Large intestine (tissue), 3 donors: Measurements from ENCODE around the gene CCDC85B. TPM values are rescaled to one million over a fixed set of nuclear protein-coding genes. Genes with fewer than 3 reads are reported as not detected.

Experiments used
- DNase-seq, 2 donors: peaks; one replicate each; pipeline versions ENCODE4 v3.0.0 to v3.0.0-alpha.2; 2013
- H3K27ac ChIP-seq: one replicate; pipeline ENCODE4 v1.5.1; 2013; ENCODE audit warnings: low read length
- H3K27me3 ChIP-seq: 2 replicates; pipeline ENCODE4 v1.6.1; 2013; ENCODE audit warnings: low read length; ENCODE audit not compliant: control insufficient read depth, insufficient read depth
- H3K36me3 ChIP-seq: 2 replicates; pipeline ENCODE4 v1.6.1; 2013; ENCODE audit warnings: low read length; ENCODE audit not compliant: control insufficient read depth, insufficient read depth
- H3K4me1 ChIP-seq: one replicate; pipeline ENCODE4 v1.6.1; 2013; ENCODE audit warnings: low read length; ENCODE audit not compliant: control insufficient read depth, insufficient read depth
- H3K4me3 ChIP-seq: one replicate; pipeline ENCODE4 v1.5.1; 2013; ENCODE audit warnings: low read length
- H3K9me3 ChIP-seq: one replicate; pipeline ENCODE4 v1.6.1; 2013; ENCODE audit warnings: mild to moderate bottlenecking, low read depth, low read length, moderate library complexity; ENCODE audit not compliant: control insufficient read depth
- WGBS: methylation state at CpG from one replicate; pipeline ENCODE4 v1.1.5; 2013; ENCODE audit warnings: low lambda C conversion rate; ENCODE audit not compliant: insufficient coverage; 5-methylcytosine and 5-hydroxymethylcytosine counted together
- polyA plus RNA-seq: library from polyadenylated mRNA; unstranded; fragments of 120-200 nt; gene quantifications from one replicate; pipeline ENCODE4 v1.2.1, GENCODE V29; 2013

CCDC85B gene
- polyA plus RNA-seq, 1 donor = 10.9 TPM

DNA sequence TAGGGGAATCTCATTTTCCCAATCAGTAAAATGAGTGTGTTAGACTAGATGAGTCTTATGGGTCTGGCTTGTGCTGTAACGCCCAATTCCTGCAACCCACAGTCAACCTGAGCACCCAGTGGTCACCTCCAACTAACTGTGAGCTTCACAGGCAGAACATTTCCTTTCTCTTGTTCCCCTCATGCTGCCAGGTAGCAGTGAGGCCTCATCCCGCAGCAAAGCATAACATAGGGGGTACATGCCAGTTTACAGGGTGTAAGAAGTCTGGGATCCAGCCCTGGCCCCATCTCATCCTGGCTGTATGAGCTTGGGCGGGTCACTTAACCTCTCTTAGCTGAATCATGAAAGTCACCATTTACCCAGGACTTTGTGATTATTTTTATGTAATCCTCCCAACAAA is 21.6 kb upstream of the CCDC85B start:
- Histone ChIP-seq H3K9me3 (no peaks in the 10 kb centered on the region), H3K4me1 (peaks cover 13% of the 10 kb centered on the region), H3K27me3 (peaks cover 10% of the 10 kb centered on the region), H3K4me3 (no peak overlapping the region), H3K36me3 (peaks cover 45% of the 10 kb centered on the region), H3K27ac (no peak overlapping the region)
- no peak for DNase-seq
- no CpG with 5 or more reads among the region's 3 CpGs for WGBS

DNA sequence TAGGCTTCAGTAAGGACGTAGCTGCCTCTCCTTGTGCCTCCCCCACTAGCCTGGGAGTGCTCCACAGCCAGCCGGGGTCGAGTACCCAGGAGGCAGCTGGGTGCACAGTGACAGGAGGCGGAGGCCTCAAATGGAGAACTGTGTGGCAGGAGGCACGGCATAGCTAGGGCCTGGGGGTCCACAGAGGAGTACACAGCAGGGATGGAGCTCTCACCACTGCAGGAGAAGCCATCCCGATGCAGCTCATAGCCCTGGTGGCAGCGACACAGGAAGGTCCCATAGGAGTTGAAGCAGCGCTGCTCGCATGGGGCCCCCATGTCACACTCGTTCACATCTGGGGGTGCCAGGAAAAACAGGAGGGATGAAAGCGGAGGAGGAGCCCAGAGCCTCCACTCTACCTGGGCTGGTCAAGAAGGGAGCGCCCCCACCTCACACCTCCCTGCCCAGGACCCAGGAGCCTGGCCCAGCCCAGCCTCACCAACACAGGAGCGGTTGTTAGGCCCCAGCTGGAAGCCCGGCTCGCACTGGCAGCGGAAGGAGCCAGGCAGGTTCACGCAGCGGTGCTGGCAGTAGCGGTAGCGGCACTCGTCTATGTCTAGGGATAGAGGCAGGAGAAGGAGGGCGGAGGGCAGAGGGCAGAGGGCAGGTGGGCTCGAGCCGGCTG is 20.7 kb upstream of the CCDC85B start:
- Histone ChIP-seq H3K27me3 (peaks cover 10% of the 10 kb centered on the region), H3K4me1 (peaks cover 13% of the 10 kb centered on the region), H3K36me3 (peaks cover 36% of the 10 kb centered on the region), H3K27ac (no peak overlapping the region), H3K4me3 (no peak overlapping the region), H3K9me3 (no peaks in the 10 kb centered on the region)
- DNase-seq = no peak
- 91% methylated on average over 5 of the region's 24 CpGs for WGBS

- Histone ChIP-seq H3K4me3 (no peak overlapping the region), H3K4me1 (peaks cover 13% of the 10 kb centered on the region), H3K36me3 (peaks cover 31% of the 10 kb centered on the region), H3K9me3 (no peaks in the 10 kb centered on the region), H3K27ac (no peak overlapping the region), H3K27me3 (peaks cover 10% of the 10 kb centered on the region)
- DNase-seq = no peak
- WGBS = no CpG with 5 or more reads among the region's 11 CpGs
These were observed 20.2 kb upstream of the CCDC85B start for GRCh38 chr11:65870307-65870658.

- Histone ChIP-seq H3K9me3 (no peaks in the 10 kb centered on the region), H3K36me3 (peaks cover 24% of the 10 kb centered on the region), H3K27me3 (peaks cover 10% of the 10 kb centered on the region), H3K27ac (no peak overlapping the region), H3K4me1 (peaks cover 13% of the 10 kb centered on the region), H3K4me3 (peak overlapping the region; percentile 41)
- no CpG with 5 or more reads among the region's 24 CpGs for WGBS
- no peak for DNase-seq
These were observed 19.5 kb upstream of the CCDC85B start for GRCh38 chr11:65870706-65871681.

DNA sequence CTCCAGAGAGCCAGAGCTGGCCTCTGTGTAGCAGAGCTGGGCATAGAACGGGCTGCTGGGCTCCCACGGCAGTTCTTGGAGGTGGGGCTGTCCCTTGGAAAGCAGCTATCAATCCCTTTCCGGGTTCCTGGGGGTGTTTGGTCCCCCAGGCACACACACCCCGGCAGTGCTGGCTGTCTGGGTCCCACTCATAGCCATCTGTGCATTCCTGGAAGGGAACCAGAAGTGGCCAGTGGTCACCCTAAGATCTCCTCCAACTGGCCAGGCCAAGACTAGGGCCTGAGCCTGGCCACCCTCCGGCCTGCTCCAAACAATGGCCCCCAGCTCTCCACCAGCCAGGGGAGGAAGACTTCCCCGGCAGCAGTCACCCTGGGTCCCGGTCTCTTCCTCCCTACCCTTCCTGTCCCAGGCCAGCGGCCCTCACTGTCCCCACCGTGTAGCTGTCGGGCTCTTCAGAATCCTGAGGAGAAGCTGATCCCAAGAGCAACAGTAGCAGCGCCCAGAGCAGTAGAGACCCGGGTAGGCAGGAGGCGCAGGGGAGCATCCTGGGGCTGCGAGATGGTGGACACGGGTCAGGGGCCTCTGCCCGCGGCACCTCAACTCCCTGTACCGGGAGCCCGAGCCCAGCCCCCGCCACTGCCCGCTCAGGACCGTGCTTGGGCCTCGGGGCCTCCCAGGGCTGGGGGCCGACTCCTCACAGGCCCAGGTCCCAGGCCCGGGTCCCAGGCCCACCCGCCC is 18.5 kb upstream of the CCDC85B start:
- Histone ChIP-seq H3K27ac (peak overlapping the region; percentile 56), H3K27me3 (peaks cover 10% of the 10 kb centered on the region), H3K4me3 (peak overlapping the region; percentile 41), H3K4me1 (peaks cover 13% of the 10 kb centered on the region), H3K36me3 (peaks cover 15% of the 10 kb centered on the region), H3K9me3 (no peaks in the 10 kb centered on the region)
- DNase-seq = no peak
- no CpG with 5 or more reads among the region's 26 CpGs for WGBS

DNA sequence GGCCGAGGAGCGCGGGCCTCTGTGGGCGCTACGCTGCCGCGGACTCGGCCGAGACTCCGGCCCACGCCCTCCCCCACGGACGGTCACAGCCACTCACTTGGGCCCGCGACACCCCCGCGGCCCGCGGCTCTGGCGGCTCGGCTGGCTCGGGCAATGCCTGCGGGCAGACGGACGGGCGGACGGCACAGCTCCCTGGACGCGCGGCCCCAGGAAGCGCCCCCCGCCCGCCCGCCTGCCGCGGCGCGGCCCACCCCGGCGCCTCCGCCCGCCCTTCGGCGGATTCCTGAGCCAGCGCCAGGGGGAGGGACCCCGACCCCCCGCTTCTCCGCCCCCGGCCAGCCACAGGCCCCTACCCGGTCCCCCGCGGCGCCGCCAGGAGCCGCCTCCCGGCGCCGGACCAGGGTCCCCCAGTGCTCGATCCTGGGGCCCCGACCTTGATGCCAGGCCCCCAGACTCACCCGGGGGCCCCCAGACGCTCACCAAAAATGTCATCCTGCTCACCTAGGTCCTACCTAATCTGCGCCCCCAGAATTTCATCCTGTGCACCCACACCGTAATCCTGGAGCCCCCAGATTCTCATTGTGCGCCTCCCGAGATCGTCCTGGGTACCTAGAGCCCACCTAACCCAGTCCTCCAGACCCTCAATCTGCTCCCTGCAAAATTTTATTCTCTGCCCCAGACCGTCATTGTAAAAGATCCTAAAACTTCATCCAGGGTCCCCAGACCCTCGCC is 17.7 kb upstream of the CCDC85B start, which contains the start of gene EFEMP2:
TSS of gene EFEMP2 (minus strand) at position 215 of the 732 bp plus-strand sequence. CDS start 446 bp downstream, outside the sequence.
- Histone ChIP-seq H3K9me3 (no peaks in the 10 kb centered on the region), H3K27me3 (peaks cover 10% of the 10 kb centered on the region), H3K27ac (peak within 1 kb of the TSS; percentile 59), H3K4me1 (peaks cover 13% of the 10 kb centered on the region), H3K36me3 (peaks cover 9% of the 10 kb centered on the region), H3K4me3 (peak within 1 kb of the TSS; percentile 54)
- no CpG with 5 or more reads among the region's 69 CpGs for WGBS
- DNase-seq = peak in 1 of 2 donors; percentile 45

DNA sequence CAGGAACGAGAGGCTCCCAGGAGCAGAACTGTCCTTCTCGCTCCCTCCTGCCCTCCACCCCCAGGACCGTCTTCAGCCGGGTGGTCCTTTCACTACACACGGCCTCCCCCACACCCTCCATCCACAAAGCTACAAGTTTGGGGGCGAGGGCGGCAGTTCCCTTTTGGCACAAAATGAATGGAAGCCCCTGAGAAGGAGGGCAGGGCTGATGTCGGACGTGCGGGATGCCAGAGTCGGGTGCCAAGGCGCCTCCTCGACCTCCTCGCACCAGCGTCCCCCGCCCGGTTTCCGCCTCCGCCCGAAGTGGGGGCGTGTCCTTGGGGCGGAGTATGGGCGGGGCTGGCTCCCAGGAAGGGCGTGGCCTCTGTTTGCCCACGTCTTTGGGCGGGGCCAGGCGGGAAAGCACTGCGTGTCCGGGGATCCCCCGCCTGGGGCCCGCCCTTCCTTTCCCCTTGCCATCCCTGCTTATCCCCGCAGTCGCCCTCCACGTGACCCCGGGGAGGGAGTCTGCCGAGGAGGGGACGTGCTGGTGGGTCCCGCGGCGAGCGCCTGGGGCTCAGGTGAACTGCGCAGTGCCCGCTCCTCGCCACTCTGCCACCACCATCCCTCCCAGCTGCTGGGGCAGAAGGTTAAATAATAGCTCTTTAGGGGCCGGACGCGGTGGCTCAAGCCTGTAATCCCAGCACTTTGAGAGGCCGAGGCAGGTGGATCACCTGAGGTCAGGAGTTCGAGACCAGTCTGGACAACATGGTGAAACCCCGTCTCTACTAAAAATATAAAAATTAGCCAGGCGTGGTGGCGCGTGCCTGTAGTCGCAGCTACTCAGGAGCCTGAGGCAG is 16.9 kb upstream of the CCDC85B start:
- Histone ChIP-seq H3K36me3 (peaks cover under 1% of the 10 kb centered on the region), H3K9me3 (no peaks in the 10 kb centered on the region), H3K27me3 (peaks cover 10% of the 10 kb centered on the region), H3K4me1 (peaks cover 13% of the 10 kb centered on the region), H3K4me3 (peak overlapping the region; percentile 54), H3K27ac (peak overlapping the region; percentile 59)
- WGBS = 0% methylated on average over 4 of the region's 54 CpGs
- DNase-seq = peak; percentile 95

DNA sequence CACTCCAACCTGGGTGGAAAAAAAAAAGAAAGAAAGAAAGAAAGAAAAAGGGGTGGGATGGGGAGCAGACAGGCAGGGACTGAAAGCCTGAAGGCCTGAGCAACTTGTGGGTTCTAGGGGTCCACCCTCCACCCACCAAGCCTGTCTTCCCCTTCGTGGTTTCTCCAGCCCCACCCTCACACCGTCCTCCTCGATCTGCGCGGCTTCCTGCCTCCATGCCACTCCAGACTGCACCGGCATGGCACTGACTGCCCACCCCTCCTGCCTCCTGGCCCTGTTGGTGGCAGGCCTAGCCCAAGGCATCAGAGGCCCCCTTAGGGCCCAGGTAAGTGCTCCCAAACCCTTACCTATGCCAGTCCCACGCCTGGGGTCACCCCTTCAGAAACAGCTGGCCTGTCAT is 10.9 kb upstream of the CCDC85B start, which contains the start of gene CTSW:
TSS of gene CTSW (plus strand) at position 221 of the 400 bp plus-strand sequence. CDS start at position 239, 18 bp downstream.
- no CpG with 5 or more reads among the region's 7 CpGs for WGBS
- Histone ChIP-seq H3K4me3 (no peak within 1 kb of the TSS), H3K27ac (no peak within 1 kb of the TSS), H3K27me3 (no peaks in the 10 kb centered on the region), H3K4me1 (peaks cover 5% of the 10 kb centered on the region), H3K9me3 (no peaks in the 10 kb centered on the region), H3K36me3 (peaks cover 26% of the 10 kb centered on the region)
- no peak for DNase-seq

- Histone ChIP-seq H3K36me3 (peaks cover 27% of the 10 kb centered on the region), H3K4me1 (peaks cover 9% of the 10 kb centered on the region), H3K27ac (no peak overlapping the region), H3K9me3 (no peaks in the 10 kb centered on the region), H3K4me3 (no peak overlapping the region), H3K27me3 (no peaks in the 10 kb centered on the region)
- no peak for DNase-seq
- WGBS = no CpG with 5 or more reads among the region's 7 CpGs
These were observed 10.4 kb upstream of the CCDC85B start for GRCh38 chr11:65880027-65880426.
